Gastrocnemius medialis (tissue), 4 donors: ENCODE results near the gene TCEAL7.

Source experiments
- CTCF ChIP-seq, 5 experiments: fragments of 450-650 bp in 3 of 5; fragments of 200-600 bp in 2 of 5; sonication (generic) in 2 of 5; IDR thresholded peaks in 4 of 5; conservative IDR thresholded peaks in 1 of 5; 1 replicate in 4 of 5; 2 replicates in 1 of 5; pipeline ENCODE4 v1.5.1; 2016 to 2019; ENCODE audit warnings: antibody characterized with exemption in 5 of 5, mild to moderate bottlenecking in 3 of 5, moderate library complexity in 3 of 5
- POLR2A ChIP-seq, 2 donors: fragments of 450-650 bp; IDR thresholded peaks; one replicate each; pipeline ENCODE4 v1.6.1; 2017; ENCODE audit warnings: antibody characterized with exemption in 2 of 2, mild to moderate bottlenecking in 2 of 2, moderate library complexity in 2 of 2

DNA sequence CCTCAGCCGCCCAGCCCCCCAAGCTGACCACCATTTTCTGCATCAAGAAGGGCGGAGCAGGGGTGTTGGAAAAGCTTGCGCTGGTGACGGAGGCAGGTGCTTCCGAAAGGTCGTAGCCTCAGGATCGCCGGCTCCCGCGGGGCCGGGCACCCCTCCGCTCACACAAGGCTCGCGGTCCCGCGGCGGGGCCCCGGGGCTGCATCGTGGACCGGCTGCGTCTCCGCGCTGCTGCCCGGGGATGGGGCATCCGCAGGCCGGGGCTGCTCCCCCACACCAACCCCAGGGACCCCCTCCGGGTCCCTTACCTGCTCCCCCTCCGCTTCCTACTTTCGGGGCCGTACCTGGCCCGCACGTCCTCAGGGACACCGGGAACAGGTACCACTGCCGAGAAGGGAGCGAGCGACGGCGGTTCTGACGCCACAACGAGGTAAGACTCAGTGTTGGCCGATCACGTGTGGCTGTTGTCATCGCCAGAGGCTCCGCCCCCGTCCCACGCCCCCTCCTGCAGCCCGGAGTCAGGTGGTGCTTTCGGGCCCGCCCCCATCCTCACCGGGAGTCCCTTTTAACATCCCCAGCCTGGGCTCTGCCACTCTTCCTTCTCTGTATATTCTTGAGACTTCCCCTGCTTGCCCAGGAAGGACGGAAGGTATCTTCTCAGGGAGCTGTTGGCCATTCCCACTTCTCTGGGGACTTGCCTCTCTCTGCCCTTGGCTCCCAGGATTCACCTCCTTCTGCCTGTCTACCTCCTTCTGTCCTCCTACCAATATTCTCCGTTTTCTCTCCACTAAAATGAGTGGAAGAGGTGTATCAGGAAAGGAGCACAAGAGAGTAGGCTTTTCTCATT is 19.3 kb upstream of the TCEAL7 start, which contains the start of gene BEX2:
- no peak for TF ChIP-seq CTCF (IDR thresholded peaks at IDR 0.05 in 4 of 5, conservative IDR thresholded peaks at IDR 0.05 in 1 of 5)
- TF ChIP-seq POLR2A (IDR thresholded peaks at IDR 0.05): no peak
